Fibroblast of lung (primary cell): ENCODE data around the gene TBX1.

ENCODE experiments used
- EZH2 ChIP-seq: IDR thresholded peaks from 2 replicates; pipeline ENCODE4 v1.5.1; 2012; ENCODE audit warnings: low read length, control low read depth, mild to moderate bottlenecking; ENCODE audit errors: missing control alignments
- TF ChIP-seq, protein P1 (sequence below), 2 donors: IDR thresholded peaks in 1 of 2; conservative IDR thresholded peaks in 1 of 2; 1 replicate in 1 of 2; 2 replicates in 1 of 2; pipeline ENCODE4 v1.5.1; 2011 to 2012; ENCODE audit warnings: low read length in 2 of 2, control low read depth in 1 of 2, inconsistent platforms in 1 of 2, low read depth in 1 of 2, mild to moderate bottlenecking in 1 of 2

DNA sequence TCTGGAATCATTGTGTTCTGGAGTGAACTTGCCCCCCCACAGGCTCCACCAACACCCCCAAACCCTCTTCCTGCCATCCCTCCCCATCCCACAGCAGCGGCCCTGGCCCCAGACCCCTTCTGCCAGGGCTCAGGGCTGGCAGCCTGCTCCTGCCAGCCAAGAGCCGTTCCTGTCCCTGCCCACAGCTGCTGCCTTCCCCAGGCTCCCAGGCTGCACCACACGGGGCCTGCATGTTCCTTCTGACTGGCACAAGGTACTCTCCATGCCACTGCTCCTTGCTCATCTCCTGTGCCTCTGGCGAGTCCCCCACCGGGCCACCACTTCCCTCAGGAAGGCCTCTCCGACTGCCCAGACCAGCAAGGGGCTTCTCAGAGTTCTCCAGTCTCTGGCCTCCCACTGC, 32.3 kb upstream of the TBX1 start:
- TF ChIP-seq, protein P1, sequence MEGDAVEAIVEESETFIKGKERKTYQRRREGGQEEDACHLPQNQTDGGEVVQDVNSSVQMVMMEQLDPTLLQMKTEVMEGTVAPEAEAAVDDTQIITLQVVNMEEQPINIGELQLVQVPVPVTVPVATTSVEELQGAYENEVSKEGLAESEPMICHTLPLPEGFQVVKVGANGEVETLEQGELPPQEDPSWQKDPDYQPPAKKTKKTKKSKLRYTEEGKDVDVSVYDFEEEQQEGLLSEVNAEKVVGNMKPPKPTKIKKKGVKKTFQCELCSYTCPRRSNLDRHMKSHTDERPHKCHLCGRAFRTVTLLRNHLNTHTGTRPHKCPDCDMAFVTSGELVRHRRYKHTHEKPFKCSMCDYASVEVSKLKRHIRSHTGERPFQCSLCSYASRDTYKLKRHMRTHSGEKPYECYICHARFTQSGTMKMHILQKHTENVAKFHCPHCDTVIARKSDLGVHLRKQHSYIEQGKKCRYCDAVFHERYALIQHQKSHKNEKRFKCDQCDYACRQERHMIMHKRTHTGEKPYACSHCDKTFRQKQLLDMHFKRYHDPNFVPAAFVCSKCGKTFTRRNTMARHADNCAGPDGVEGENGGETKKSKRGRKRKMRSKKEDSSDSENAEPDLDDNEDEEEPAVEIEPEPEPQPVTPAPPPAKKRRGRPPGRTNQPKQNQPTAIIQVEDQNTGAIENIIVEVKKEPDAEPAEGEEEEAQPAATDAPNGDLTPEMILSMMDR (conservative IDR thresholded peaks at IDR 0.05 in 1 of 2, IDR thresholded peaks at IDR 0.05 in 1 of 2; ENCODE audit: low read depth in 1 of 2, low read length in 2 of 2): no peak
- no peak for TF ChIP-seq EZH2
